Neural progenitor cell (in vitro differentiated cells): ENCODE results near the gene LIMK2. TPM values are rescaled to one million over a fixed set of nuclear protein-coding genes. Genes with fewer than 3 reads are reported as not detected.

ENCODE experiments used
- DNase-seq: peaks from one replicate; pipeline ENCODE4 v3.0.0-alpha.2; 2016; ENCODE audit warnings: low spot score
- H2AFZ ChIP-seq: fragments of 200-600 bp; sonication (generic); replicated peaks from 2 replicates; pipeline ENCODE4 v1.6.1; 2016; ENCODE audit warnings: antibody characterized with exemption
- H3F3A ChIP-seq: fragments of 200-600 bp; sonication (generic); 2 replicates; pipeline ENCODE4 v1.6.1; 2016; ENCODE audit warnings: antibody characterized with exemption, low read depth
- H3K27ac ChIP-seq: fragments of 200-600 bp; sonication (generic); 2 replicates; pipeline ENCODE4 v1.5.1; 2016; ENCODE audit warnings: mild to moderate bottlenecking
- H3K27me3 ChIP-seq: fragments of 200-600 bp; sonication (generic); 2 replicates; pipeline ENCODE4 v1.6.1; 2016; ENCODE audit warnings: mild to moderate bottlenecking, moderate library complexity
- H3K36me3 ChIP-seq: fragments of 200-600 bp; sonication (generic); 2 replicates; pipeline ENCODE4 v1.5.1; 2016
- H3K4me1 ChIP-seq: fragments of 200-600 bp; sonication (generic); 2 replicates; pipeline ENCODE4 v1.6.1; 2016; ENCODE audit warnings: mixed run types
- H3K4me2 ChIP-seq: fragments of 200-600 bp; sonication (generic); 2 replicates; pipeline ENCODE4 v1.6.1; 2016
- H3K4me3 ChIP-seq: fragments of 200-600 bp; sonication (generic); 2 replicates; pipeline ENCODE4 v1.5.1; 2016
- H3K79me2 ChIP-seq: fragments of 200-600 bp; sonication (generic); 2 replicates; pipeline ENCODE4 v1.6.1; 2016; ENCODE audit warnings: low read depth
- H3K9ac ChIP-seq: fragments of 200-600 bp; sonication (generic); 2 replicates; pipeline ENCODE4 v1.6.1; 2016
- H3K9me3 ChIP-seq: fragments of 200-600 bp; sonication (generic); 2 replicates; pipeline ENCODE4 v1.5.1; 2016; ENCODE audit warnings: low read depth
- H4K20me1 ChIP-seq: fragments of 200-600 bp; sonication (generic); 2 replicates; pipeline ENCODE4 v1.6.1; 2016; ENCODE audit warnings: low read depth
- H3K27ac Mint-ChIP-seq: 3 replicates; pipeline ENCODE4 v1.8.0; 2021; ENCODE audit warnings: mixed read lengths
- H3K27me3 Mint-ChIP-seq: 2 replicates; pipeline ENCODE4 v1.8.0; 2022; ENCODE audit warnings: low read depth, mild to moderate bottlenecking, inconsistent platforms, moderate library complexity, mixed read lengths; ENCODE audit not compliant: insufficient read depth
- H3K36me3 Mint-ChIP-seq: 3 replicates; pipeline ENCODE4 v1.8.0; 2021; ENCODE audit warnings: mixed read lengths
- H3K4me1 Mint-ChIP-seq: 3 replicates; pipeline ENCODE4 v1.8.0; 2021; ENCODE audit warnings: mixed read lengths
- H3K4me3 Mint-ChIP-seq: 3 replicates; pipeline ENCODE4 v1.8.0; 2021; ENCODE audit warnings: mild to moderate bottlenecking, moderate library complexity, mixed read lengths
- H3K9me3 Mint-ChIP-seq: 3 replicates; pipeline ENCODE4 v1.8.0; 2020; ENCODE audit warnings: mixed read lengths
- EZH2 ChIP-seq: fragments of 200-600 bp; sonication (generic); IDR thresholded peaks from 2 replicates; pipeline ENCODE4 v1.6.1; 2017; ENCODE audit warnings: antibody characterized with exemption, mild to moderate bottlenecking, moderate library complexity
- EZH2phosphoT487 ChIP-seq: fragments of 200-600 bp; sonication (generic); IDR thresholded peaks from 2 replicates; pipeline ENCODE4 v1.6.1; 2017; ENCODE audit warnings: antibody characterized with exemption
- total RNA-seq: library from RNA; depleted of rRNA; stranded (reverse); fragments of >200 nt; gene quantifications from 2 replicates; pipeline ENCODE4 v1.2.3, GENCODE V29; 2015; ENCODE audit warnings: low replicate concordance
- TF ChIP-seq, protein P1 (sequence below): fragments of 200-600 bp; sonication (generic); IDR thresholded peaks from 2 replicates; pipeline ENCODE4 v1.5.1; 2017; ENCODE audit warnings: antibody characterized with exemption, mild to moderate bottlenecking

The LIMK2 gene
- total RNA-seq, 1 donor from 2014 or later = 28.1 TPM

DNA sequence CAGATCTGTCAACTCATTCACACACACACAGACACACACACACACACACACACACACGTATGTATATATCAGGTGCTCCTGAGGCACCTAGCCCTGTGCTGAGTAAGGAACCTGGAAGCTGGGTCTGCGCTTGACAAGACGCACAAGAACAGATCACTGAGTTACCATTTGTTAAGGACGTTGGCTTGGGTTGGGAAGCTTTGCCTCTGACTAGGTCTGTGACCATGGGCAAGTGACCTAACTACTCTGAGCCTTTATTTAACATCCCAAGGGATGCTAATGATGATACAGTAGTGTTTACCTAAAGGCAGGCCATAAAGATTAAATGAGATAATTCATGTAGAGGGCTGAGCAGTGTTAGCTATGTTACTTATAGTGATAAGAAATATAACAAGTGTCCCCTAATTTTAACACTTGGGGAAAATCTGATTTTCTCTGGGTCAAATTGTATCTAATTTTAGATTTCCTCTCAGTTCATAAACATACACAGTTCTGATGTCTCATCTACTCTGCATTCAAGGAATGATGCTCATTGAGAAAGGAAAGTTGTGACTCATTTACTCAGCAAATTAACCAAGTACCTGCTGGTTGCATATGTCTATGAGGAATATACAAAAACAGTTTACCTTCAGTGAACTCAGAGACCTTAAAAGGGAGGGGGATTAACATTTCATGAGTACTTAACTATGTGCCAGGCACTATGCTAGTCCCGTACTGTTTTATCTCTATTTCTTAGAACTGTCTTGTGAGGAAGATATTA lies 38.5 kb upstream of the LIMK2 start:
- Histone ChIP-seq H3K27me3 (no peaks in the 10 kb centered on the region), H3F3A (no peaks in the 10 kb centered on the region), H3K79me2 (peaks cover 38% of the 10 kb centered on the region), H3K9me3 (no peaks in the 10 kb centered on the region), H2AFZ (no peak overlapping the region), H3K9ac (no peak overlapping the region), H3K4me3 (no peak overlapping the region), H3K4me1 (no peaks in the 10 kb centered on the region), H3K4me2 (no peak overlapping the region), H3K27ac (no peak overlapping the region), H3K36me3 (no peaks in the 10 kb centered on the region), H4K20me1 (no peaks in the 10 kb centered on the region)
- no peak overlapping the region for H3K27ac Mint-ChIP-seq
- TF ChIP-seq, protein P1, sequence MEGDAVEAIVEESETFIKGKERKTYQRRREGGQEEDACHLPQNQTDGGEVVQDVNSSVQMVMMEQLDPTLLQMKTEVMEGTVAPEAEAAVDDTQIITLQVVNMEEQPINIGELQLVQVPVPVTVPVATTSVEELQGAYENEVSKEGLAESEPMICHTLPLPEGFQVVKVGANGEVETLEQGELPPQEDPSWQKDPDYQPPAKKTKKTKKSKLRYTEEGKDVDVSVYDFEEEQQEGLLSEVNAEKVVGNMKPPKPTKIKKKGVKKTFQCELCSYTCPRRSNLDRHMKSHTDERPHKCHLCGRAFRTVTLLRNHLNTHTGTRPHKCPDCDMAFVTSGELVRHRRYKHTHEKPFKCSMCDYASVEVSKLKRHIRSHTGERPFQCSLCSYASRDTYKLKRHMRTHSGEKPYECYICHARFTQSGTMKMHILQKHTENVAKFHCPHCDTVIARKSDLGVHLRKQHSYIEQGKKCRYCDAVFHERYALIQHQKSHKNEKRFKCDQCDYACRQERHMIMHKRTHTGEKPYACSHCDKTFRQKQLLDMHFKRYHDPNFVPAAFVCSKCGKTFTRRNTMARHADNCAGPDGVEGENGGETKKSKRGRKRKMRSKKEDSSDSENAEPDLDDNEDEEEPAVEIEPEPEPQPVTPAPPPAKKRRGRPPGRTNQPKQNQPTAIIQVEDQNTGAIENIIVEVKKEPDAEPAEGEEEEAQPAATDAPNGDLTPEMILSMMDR = no peak
- TF ChIP-seq EZH2 (no peak), EZH2phosphoT487 (no peak)
- no peaks in the 10 kb centered on the region for H3K9me3 Mint-ChIP-seq
- DNase-seq = no peak
- no peaks in the 10 kb centered on the region for H3K36me3 Mint-ChIP-seq
- peaks cover 2% of the 10 kb centered on the region for H3K27me3 Mint-ChIP-seq
- no peak overlapping the region for H3K4me3 Mint-ChIP-seq
- H3K4me1 Mint-ChIP-seq = peaks cover 3% of the 10 kb centered on the region

DNA sequence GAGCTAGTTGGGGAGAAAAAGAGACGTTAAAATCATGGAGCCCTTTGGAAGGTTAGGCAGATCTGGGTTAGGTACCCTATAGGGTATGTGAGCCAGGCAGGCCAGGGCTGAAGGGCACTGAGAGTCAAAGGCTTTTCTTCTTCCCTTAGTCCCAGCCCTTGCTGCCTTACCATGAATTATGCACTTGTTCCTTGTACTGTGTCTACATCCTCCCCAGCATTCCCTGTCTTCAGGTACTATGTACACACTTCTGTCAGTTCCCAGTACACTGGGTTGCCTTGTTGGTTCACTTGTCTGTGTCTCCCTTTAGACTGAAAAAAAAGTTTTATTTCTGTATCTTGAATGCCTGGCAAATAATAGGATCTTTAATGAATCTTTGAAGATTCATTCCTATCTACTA lies 35.2 kb upstream of the LIMK2 start:
- no peaks in the 10 kb centered on the region for H4K20me1 ChIP-seq
- no peaks in the 10 kb centered on the region for H3K36me3 ChIP-seq
- no peak overlapping the region for H3K4me2 ChIP-seq
- Mint-ChIP-seq H3K36me3 (peaks cover 6% of the 10 kb centered on the region), H3K27ac (no peak overlapping the region), H3K27me3 (no peaks in the 10 kb centered on the region), H3K9me3 (no peaks in the 10 kb centered on the region), H3K4me3 (no peak overlapping the region), H3K4me1 (no peaks in the 10 kb centered on the region)
- no peaks in the 10 kb centered on the region for H3F3A ChIP-seq
- H3K4me1 ChIP-seq = no peaks in the 10 kb centered on the region
- H3K27ac ChIP-seq = no peak overlapping the region
- no peak overlapping the region for H2AFZ ChIP-seq
- no peaks in the 10 kb centered on the region for H3K27me3 ChIP-seq
- H3K79me2 ChIP-seq = peaks cover 17% of the 10 kb centered on the region
- no peaks in the 10 kb centered on the region for H3K9me3 ChIP-seq
- TF ChIP-seq EZH2phosphoT487 = no peak
- TF ChIP-seq, protein P1 = no peak
- no peak overlapping the region for H3K9ac ChIP-seq
- no peak overlapping the region for H3K4me3 ChIP-seq
- no peak for DNase-seq

DNA sequence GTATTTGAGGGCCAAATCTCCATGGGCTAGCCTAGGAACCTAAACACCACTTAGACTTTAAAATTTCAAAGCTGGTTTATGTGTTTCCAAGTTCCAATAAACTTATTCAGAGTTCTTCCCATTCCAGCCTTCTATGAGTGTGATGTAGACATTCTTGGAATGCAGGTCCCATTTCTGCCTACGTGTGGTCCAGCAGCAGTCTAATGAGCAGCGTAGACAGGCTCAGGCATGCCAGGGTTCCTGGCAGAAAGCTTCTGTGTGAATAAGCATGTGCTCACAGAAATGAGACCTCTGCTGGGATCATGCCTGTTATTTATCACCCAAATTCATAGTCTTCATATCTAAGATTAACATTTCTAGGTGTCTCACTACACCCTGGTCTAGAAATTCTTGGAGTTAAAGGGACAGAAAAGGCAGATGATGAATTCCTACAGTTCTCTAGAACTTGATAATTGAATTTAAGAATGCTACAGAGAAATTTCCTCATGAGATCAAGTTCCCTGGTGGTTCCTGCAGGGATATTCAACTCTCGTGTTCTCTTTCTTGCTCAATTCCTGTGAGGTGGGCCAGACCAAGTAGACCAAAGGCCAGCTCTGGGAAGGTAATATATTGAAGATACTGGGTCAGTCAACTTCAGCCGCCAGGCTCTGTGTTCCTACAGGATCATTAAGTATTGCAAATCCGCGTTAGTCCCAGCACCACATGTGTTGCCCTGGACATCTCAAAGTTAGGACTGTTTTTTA lies 34.5 kb upstream of the LIMK2 start:
- Histone ChIP-seq H3K9ac (no peak overlapping the region), H3F3A (no peaks in the 10 kb centered on the region), H3K4me1 (no peaks in the 10 kb centered on the region), H3K79me2 (peaks cover 12% of the 10 kb centered on the region), H3K4me3 (no peak overlapping the region), H3K36me3 (no peaks in the 10 kb centered on the region), H3K27me3 (no peaks in the 10 kb centered on the region), H2AFZ (no peak overlapping the region), H3K4me2 (no peak overlapping the region), H3K9me3 (no peaks in the 10 kb centered on the region), H4K20me1 (no peaks in the 10 kb centered on the region), H3K27ac (no peak overlapping the region)
- Mint-ChIP-seq H3K9me3 (no peaks in the 10 kb centered on the region), H3K27ac (no peak overlapping the region), H3K4me3 (no peak overlapping the region), H3K36me3 (peaks cover 9% of the 10 kb centered on the region), H3K4me1 (no peaks in the 10 kb centered on the region), H3K27me3 (no peaks in the 10 kb centered on the region)
- TF ChIP-seq EZH2phosphoT487 = no peak
- no peak for TF ChIP-seq EZH2
- TF ChIP-seq, protein P1 = no peak
- no peak for DNase-seq
